Measurements from ENCODE around the gene IFTAP.

DNA sequence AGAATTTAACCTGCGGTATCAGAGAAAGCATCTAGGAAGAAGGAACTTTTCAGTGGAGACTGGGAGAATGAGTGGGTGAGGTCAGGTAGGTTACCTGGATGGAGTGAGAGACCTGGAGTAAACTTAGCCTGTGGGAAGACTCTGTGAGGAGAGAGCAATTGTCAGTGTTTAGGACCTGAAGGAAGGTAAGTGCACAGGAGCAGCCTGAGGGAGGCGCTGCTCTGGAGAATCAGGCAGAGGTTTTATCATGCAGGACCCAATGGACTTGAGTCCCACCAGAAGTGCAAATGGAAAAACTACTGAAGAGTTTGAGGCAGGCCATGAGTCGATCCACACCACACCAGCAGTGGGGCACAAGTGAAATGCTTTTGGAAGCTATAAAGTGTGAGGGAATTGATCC, 10.6 kb upstream of the IFTAP start:
- no peak for TF ChIP-seq EP300 (IDR thresholded peaks at IDR 0.05)
- TF ChIP-seq, protein P1, sequence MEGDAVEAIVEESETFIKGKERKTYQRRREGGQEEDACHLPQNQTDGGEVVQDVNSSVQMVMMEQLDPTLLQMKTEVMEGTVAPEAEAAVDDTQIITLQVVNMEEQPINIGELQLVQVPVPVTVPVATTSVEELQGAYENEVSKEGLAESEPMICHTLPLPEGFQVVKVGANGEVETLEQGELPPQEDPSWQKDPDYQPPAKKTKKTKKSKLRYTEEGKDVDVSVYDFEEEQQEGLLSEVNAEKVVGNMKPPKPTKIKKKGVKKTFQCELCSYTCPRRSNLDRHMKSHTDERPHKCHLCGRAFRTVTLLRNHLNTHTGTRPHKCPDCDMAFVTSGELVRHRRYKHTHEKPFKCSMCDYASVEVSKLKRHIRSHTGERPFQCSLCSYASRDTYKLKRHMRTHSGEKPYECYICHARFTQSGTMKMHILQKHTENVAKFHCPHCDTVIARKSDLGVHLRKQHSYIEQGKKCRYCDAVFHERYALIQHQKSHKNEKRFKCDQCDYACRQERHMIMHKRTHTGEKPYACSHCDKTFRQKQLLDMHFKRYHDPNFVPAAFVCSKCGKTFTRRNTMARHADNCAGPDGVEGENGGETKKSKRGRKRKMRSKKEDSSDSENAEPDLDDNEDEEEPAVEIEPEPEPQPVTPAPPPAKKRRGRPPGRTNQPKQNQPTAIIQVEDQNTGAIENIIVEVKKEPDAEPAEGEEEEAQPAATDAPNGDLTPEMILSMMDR (IDR thresholded peaks at IDR 0.05) = no peak
